Mucosa of rectum (tissue), 2 donors: Measurements from ENCODE around the gene SUCLG2.

Experiments used
- H3K27ac ChIP-seq, 2 donors: one replicate each; pipeline ENCODE4 v1.7.0; 2013; ENCODE audit warnings: inconsistent platforms in 2 of 2, low read depth in 2 of 2, low read length in 2 of 2
- H3K27me3 ChIP-seq, 2 donors: one replicate each; pipeline ENCODE4 v1.7.0; 2013; ENCODE audit warnings: low read length in 2 of 2; ENCODE audit not compliant: control insufficient read depth in 2 of 2, insufficient read depth in 2 of 2
- H3K36me3 ChIP-seq, 2 donors: one replicate each; pipeline ENCODE4 v1.7.0; 2013; ENCODE audit warnings: low read length in 2 of 2; ENCODE audit not compliant: control insufficient read depth in 2 of 2, insufficient read depth in 2 of 2
- H3K4me1 ChIP-seq, 2 donors: one replicate each; pipeline ENCODE4 v1.7.0; 2013; ENCODE audit warnings: low read length in 2 of 2, mild to moderate bottlenecking in 1 of 2; ENCODE audit not compliant: control insufficient read depth in 2 of 2, insufficient read depth in 2 of 2
- H3K4me3 ChIP-seq, 2 donors: one replicate each; pipeline ENCODE4 v1.7.0; 2013; ENCODE audit warnings: low read length in 2 of 2
- H3K9ac ChIP-seq, 2 donors: one replicate each; pipeline ENCODE4 v1.7.0; 2013; ENCODE audit warnings: low read length in 2 of 2, low read depth in 1 of 2, mild to moderate bottlenecking in 1 of 2
- H3K9me3 ChIP-seq, 2 donors: one replicate each; pipeline ENCODE4 v1.7.0; 2013; ENCODE audit warnings: low read length in 2 of 2; ENCODE audit not compliant: control insufficient read depth in 2 of 2
- donor health status: healthy.
- donor health status: Normal muscosa, but diverticular disease.

The SUCLG2 gene

GRCh38 chr3:67381667-67382272 is 272.6 kb downstream of the SUCLG2 start:
- no peak overlapping the region for H3K4me3 ChIP-seq
- H3K9ac ChIP-seq, result no peak overlapping the region
- no peaks in the 10 kb centered on the region for H3K4me1 ChIP-seq
- H3K9me3 ChIP-seq, result no peaks in the 10 kb centered on the region
- H3K27me3 ChIP-seq, result no peaks in the 10 kb centered on the region
- peaks cover 4 to 8% of the 10 kb centered on the region in 2 donors for H3K36me3 ChIP-seq
- no peak overlapping the region for H3K27ac ChIP-seq

- H3K27ac ChIP-seq, result no peak overlapping the region
- peaks cover 4 to 15% of the 10 kb centered on the region in 2 donors for H3K36me3 ChIP-seq
- no peak overlapping the region for H3K9ac ChIP-seq
- no peaks in the 10 kb centered on the region for H3K9me3 ChIP-seq
- H3K4me3 ChIP-seq, result no peak overlapping the region
- no peaks in the 10 kb centered on the region for H3K27me3 ChIP-seq
- H3K4me1 ChIP-seq, result no peaks in the 10 kb centered on the region
Measured at GRCh38 chr3:67380118-67380517, 274.3 kb downstream of the SUCLG2 start.

- Histone ChIP-seq H3K4me3 (no peak overlapping the region), H3K27me3 (no peaks in the 10 kb centered on the region), H3K36me3 (peaks cover 4 to 15% of the 10 kb centered on the region in 2 donors), H3K9ac (no peak overlapping the region), H3K9me3 (no peaks in the 10 kb centered on the region), H3K4me1 (no peaks in the 10 kb centered on the region), H3K27ac (no peak overlapping the region)
Measured at GRCh38 chr3:67377299-67377698, 277.1 kb downstream of the SUCLG2 start.

GRCh38 chr3:67376416-67376815 is 278.0 kb downstream of the SUCLG2 start:
- Histone ChIP-seq H3K4me1 (no peaks in the 10 kb centered on the region), H3K36me3 (peaks cover 4 to 15% of the 10 kb centered on the region in 2 donors), H3K9ac (no peak overlapping the region), H3K9me3 (no peaks in the 10 kb centered on the region), H3K27me3 (no peaks in the 10 kb centered on the region), H3K4me3 (no peak overlapping the region), H3K27ac (no peak overlapping the region)

- H3K9me3 ChIP-seq, result no peaks in the 10 kb centered on the region
- no peak overlapping the region for H3K27ac ChIP-seq
- peaks cover 4 to 15% of the 10 kb centered on the region in 2 donors for H3K36me3 ChIP-seq
- H3K27me3 ChIP-seq, result no peaks in the 10 kb centered on the region
- H3K4me3 ChIP-seq, result no peak overlapping the region
- H3K4me1 ChIP-seq, result no peaks in the 10 kb centered on the region
- no peak overlapping the region for H3K9ac ChIP-seq
Measured at GRCh38 chr3:67375976-67376375, 278.4 kb downstream of the SUCLG2 start.

- H3K27me3 ChIP-seq, result no peaks in the 10 kb centered on the region
- H3K36me3 ChIP-seq, result no peaks in the 10 kb centered on the region
- no peaks in the 10 kb centered on the region for H3K4me1 ChIP-seq
- H3K27ac ChIP-seq, result no peak overlapping the region
- no peak overlapping the region for H3K4me3 ChIP-seq
- H3K9ac ChIP-seq, result no peak overlapping the region
- H3K9me3 ChIP-seq, result no peaks in the 10 kb centered on the region
Measured at GRCh38 chr3:67362686-67363085, 291.7 kb downstream of the SUCLG2 start.

- H3K36me3 ChIP-seq, result no peaks in the 10 kb centered on the region
- H3K9me3 ChIP-seq, result no peaks in the 10 kb centered on the region
- no peak overlapping the region for H3K9ac ChIP-seq
- H3K4me3 ChIP-seq, result no peak overlapping the region
- no peaks in the 10 kb centered on the region for H3K27me3 ChIP-seq
- H3K4me1 ChIP-seq, result no peaks in the 10 kb centered on the region
- no peak overlapping the region for H3K27ac ChIP-seq
Measured at GRCh38 chr3:67361770-67362169, 292.6 kb downstream of the SUCLG2 start.

GRCh38 chr3:67361323-67361722 is 293.1 kb downstream of the SUCLG2 start:
- no peaks in the 10 kb centered on the region for H3K4me1 ChIP-seq
- H3K36me3 ChIP-seq, result no peaks in the 10 kb centered on the region
- no peaks in the 10 kb centered on the region for H3K9me3 ChIP-seq
- no peak overlapping the region for H3K4me3 ChIP-seq
- no peak overlapping the region for H3K27ac ChIP-seq
- H3K27me3 ChIP-seq, result no peaks in the 10 kb centered on the region
- H3K9ac ChIP-seq, result no peak overlapping the region

GRCh38 chr3:67357610-67358458 is 296.6 kb downstream of the SUCLG2 start:
- no peaks in the 10 kb centered on the region for H3K9me3 ChIP-seq

GRCh38 chr3:67349551-67350174 is 304.7 kb downstream of the SUCLG2 start:
- Histone ChIP-seq H3K9me3 (no peaks in the 10 kb centered on the region), H3K9ac (no peak overlapping the region), H3K27ac (no peak overlapping the region)

More at GRCh38 chr3:67357610-67358458, 296.6 kb downstream of the SUCLG2 start:
- H3K4me1 ChIP-seq, result no peaks in the 10 kb centered on the region
- no peak overlapping the region for H3K4me3 ChIP-seq
- no peaks in the 10 kb centered on the region for H3K27me3 ChIP-seq
- no peak overlapping the region for H3K9ac ChIP-seq
- no peak overlapping the region for H3K27ac ChIP-seq
- H3K36me3 ChIP-seq, result no peaks in the 10 kb centered on the region

More at GRCh38 chr3:67349551-67350174, 304.7 kb downstream of the SUCLG2 start:
- Histone ChIP-seq H3K4me1 (no peaks in the 10 kb centered on the region), H3K4me3 (no peak overlapping the region), H3K27me3 (no peaks in the 10 kb centered on the region), H3K36me3 (no peaks in the 10 kb centered on the region)
